ENCODE results near the gene CEMIP.

DNA sequence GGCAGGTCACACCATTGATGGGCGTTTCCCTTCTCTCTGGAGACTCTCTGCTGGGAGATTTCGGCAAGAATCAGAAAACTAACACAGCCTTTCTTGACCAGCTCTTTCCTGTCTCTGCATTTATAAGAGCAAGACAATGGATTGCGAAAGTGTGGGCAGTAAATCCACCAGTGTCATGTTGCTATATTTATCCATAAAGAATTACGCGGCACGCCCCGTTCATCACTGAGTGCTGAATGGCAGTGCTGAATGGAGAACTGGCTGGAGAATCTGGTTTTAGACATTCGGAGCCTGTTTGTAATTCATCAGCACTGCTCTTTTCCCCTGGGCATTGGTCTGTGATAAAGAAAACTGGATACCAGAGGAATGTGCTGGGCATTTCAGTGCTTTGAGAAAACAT is 2.0 kb upstream of the CEMIP start:
- TF ChIP-seq CTCF (IDR thresholded peaks at IDR 0.05; ENCODE audit: insufficient read depth, low read depth, low read length) (no peak), EZH2 (IDR thresholded peaks at IDR 0.05; ENCODE audit: insufficient read depth, low read length) (no peak)
